Neural cell (in vitro differentiated cells): Measurements from ENCODE around the gene ERMARD.

Experiments
- CTCF ChIP-seq: fragments of 450-650 bp; IDR thresholded peaks from 2 replicates; pipeline ENCODE4 v1.5.1; 2014; ENCODE audit warnings: antibody characterized with exemption, mild to moderate bottlenecking, moderate library complexity; ENCODE audit not compliant: poor library complexity, severe bottlenecking
- REST ChIP-seq: IDR thresholded peaks from 2 replicates; pipeline ENCODE4 v1.6.1; 2012; ENCODE audit warnings: borderline replicate concordance

GRCh38 chr6:169802790-169803189, 51.4 kb downstream of the ERMARD start:
- TF ChIP-seq REST, result no peak
- no peak for TF ChIP-seq CTCF
